ENCODE results near the gene DDTL. TPM values are rescaled to one million over a fixed set of nuclear protein-coding genes. Genes with fewer than 3 reads are reported as not detected.
"Not testable (repeated sequence)": the region's sequence is repeated elsewhere in the genome, so short reads cannot be mapped to it uniquely, and the experiment has no call there.

DDTL gene
- 0.21 and 0.46 TPM in 2 replicates for total RNA-seq (2011; cell fraction: chromatin; rRNA removed; ENCODE audit: low replicate concordance)
- total RNA-seq (2011; cell fraction: nucleolus; rRNA removed) = 0.33 TPM in 1 of 2 replicates, not detected in the other
- total RNA-seq (2011; cell fraction: nucleoplasm; rRNA removed) = 0.37 TPM in 1 of 2 replicates, not detected in the other
- total RNA-seq (2014; rRNA removed) (0.59 and 0.94 TPM in 2 replicates), total RNA-seq (2014; rRNA removed; fragmentation: Illumina TruSeq; extraction: Trizol) (not detected in 2 replicates), total RNA-seq (2015; rRNA removed; fragmentation: Illumina TruSeq; extraction: Trizol) (not detected in 2 replicates), total RNA-seq (2021) (not detected in 2 replicates), polyA plus RNA-seq (2011; rRNA removed) (0.08 and 0.15 TPM in 2 replicates), polyA plus RNA-seq (2014; fragmentation: Illumina TruSeq; extraction: Trizol) (not detected in 2 replicates), polyA plus RNA-seq (2014; fragmentation: Nextera tagmentation; extraction: Ambion mirVana) (1 to 10 TPM in 1 of 2 experiments, under 1 TPM in 1; 0.87 to 1.7 TPM), polyA plus RNA-seq (2014; rRNA removed) (0.05 and 0.30 TPM in 2 replicates), polyA minus RNA-seq (2011; rRNA and poly(A)+ RNA removed) (not detected in 2 replicates), Bru-seq, nascent RNA (percentile 32 among the genes with signal in this experiment), BruChase-seq, experiment 1, labeled RNA remaining after a 2-hour chase (percentile 24 among the genes with signal in this experiment), BruChase-seq, experiment 2, labeled RNA remaining after a 6-hour chase (not detected)
- polyA plus RNA-seq (2011; cell fraction: cytosol; rRNA removed) = not detected in 2 replicates
- polyA plus RNA-seq (2011; cell fraction: nucleus; rRNA removed) = 0.17 and 0.20 TPM in 2 replicates
- 5.1 and 6.3 TPM in 2 replicates for polyA plus RNA-seq (2012)
- not detected in 2 replicates for polyA minus RNA-seq (2011; cell fraction: cytosol; rRNA and poly(A)+ RNA removed)
- not detected in 2 replicates for polyA minus RNA-seq (2011; cell fraction: nucleus; rRNA and poly(A)+ RNA removed)
- long read RNA-seq, experiment 1, partial matches to known transcripts = 0 of 1 reads
- long read RNA-seq, experiment 1, other reads (novel, unspliced or antisense) = 1 of 1 reads
- long read RNA-seq, experiment 2 = 0 reads
- long read RNA-seq, experiment 3, partial matches to known transcripts = 1 of 1 reads
- long read RNA-seq, experiment 3, other reads (novel, unspliced or antisense) = 0 of 1 reads

DNA sequence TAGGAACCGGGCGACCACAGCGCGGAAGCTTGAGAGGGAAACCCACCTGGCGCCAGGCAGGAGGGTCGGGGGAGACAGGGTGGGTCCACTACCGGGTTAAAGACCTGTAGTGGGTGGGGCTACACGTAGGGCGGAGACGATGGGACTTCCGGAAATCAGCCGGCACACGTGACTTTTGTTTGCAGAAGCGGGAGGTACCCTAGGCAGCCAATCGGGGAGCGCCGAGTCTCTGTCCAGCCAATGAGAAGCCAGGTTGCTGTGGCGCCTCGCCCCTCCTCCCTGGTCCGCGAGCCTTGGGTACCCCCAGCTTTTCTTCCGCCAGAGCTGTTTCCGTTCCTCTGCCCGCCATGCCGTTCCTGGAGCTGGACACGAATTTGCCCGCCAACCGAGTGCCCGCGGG, at the start of gene DDTL:
TSS of gene DDTL (plus strand) at position 321 of the 400 bp plus-strand sequence. CDS start at position 348, 27 bp downstream.
- H3K9me3 ChIP-seq (replicated peaks; ENCODE audit: control insufficient read depth, insufficient read depth, low read depth, low read length); H2AFZ ChIP-seq (ENCODE audit: low read depth, low read length); H3K9me1 ChIP-seq (ENCODE audit: control insufficient read depth, insufficient read depth, low read length); DNase-seq (ENCODE audit: extremely low read depth in 1 of 4, low spot score in 3 of 4); H3K4me1 ChIP-seq (replicated peaks in 1 of 2; ENCODE audit: control insufficient read depth in 2 of 2, insufficient read depth in 2 of 2, low read length in 2 of 2); H3K4me2 ChIP-seq (ENCODE audit: insufficient read depth, low read length); CTCF ChIA-PET (ENCODE audit: low intra/inter-chr PET ratio); intact Hi-C loops (cut with micrococcal nuclease); H3K27me3 ChIP-seq (ENCODE audit: control insufficient read depth in 2 of 2, insufficient read depth in 2 of 2, low read length in 2 of 2); BruUV-seq (replicated peaks); H3K4me3 ChIP-seq; H3K27ac ChIP-seq (ENCODE audit: extremely low read depth, low read depth, low read length); H4K20me1 ChIP-seq (replicated peaks; ENCODE audit: control insufficient read depth, insufficient read depth, low read length); H3K9ac ChIP-seq (ENCODE audit: insufficient read depth in 1 of 2, low read depth in 2 of 2, low read length in 2 of 2); POLR2A ChIA-PET: not testable (repeated sequence)
- FAIRE-seq (peak; percentile 99), ATAC-seq (peak; percentile 99)
- in situ Hi-C loops (cut with MboI) = loop anchor here (5.0 to 25.0 kb wide), 2 partner anchors 39 to 546 kb away; no protein-coding TSS in a partner anchor
- Histone ChIP-seq H3K36me3 (ENCODE audit: control insufficient read depth, insufficient read depth, low read length) (peaks cover 25% of the 10 kb centered on the region), H3K79me2 (ENCODE audit: control insufficient read depth, insufficient read depth, low read length) (peaks cover 13% of the 10 kb centered on the region)
- no CpG with 5 or more reads among the region's 30 CpGs for WGBS (ENCODE audit: insufficient coverage, low coverage, missing lambda C conversion rate)

- CTCF ChIA-PET (ENCODE audit: low intra/inter-chr PET ratio) = not testable (repeated sequence)
These were observed 46.4 kb upstream of the DDTL start for GRCh38 chr22:23920267-23920611.

DNA sequence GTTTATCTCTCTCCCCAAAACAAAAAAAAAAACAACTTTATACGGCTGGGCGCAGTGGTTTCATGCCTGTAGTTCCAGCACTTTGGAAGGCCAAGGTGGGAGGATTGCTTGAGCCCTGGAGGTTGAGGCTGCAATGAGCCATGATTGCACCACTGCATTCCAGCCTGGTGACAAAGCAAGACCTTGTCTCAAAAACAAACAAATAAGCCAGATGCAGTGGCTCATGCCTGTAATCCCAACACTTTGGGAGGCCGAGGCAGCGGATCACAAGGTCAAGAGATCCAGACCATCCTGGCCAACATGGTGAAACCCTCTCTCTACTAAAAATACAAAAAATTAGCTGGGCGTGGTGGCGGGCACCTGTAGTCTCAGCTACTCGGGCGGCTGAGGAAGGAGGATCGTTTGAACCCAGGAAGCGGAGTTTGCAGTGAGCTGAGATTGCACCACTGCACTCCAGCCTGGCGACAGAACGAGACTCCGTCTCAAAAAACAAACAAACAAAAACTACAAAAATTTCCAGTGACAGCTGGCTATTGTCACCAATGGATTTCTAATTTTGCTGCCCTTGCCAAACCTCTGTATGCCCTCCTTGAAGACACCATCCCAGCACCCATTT, 45.0 kb upstream of the DDTL start:
- BruUV-seq (replicated peaks); intact Hi-C loops (cut with micrococcal nuclease); H3K4me3 ChIP-seq; H4K20me1 ChIP-seq (replicated peaks; ENCODE audit: control insufficient read depth, insufficient read depth, low read length); H3K9me3 ChIP-seq (replicated peaks; ENCODE audit: control insufficient read depth, insufficient read depth, low read depth, low read length); H3K4me2 ChIP-seq (ENCODE audit: insufficient read depth, low read length); H3K9me1 ChIP-seq (ENCODE audit: control insufficient read depth, insufficient read depth, low read length); H3K27ac ChIP-seq (ENCODE audit: extremely low read depth, low read depth, low read length); in situ Hi-C loops (cut with MboI); H3K4me1 ChIP-seq (replicated peaks in 1 of 2; ENCODE audit: control insufficient read depth in 2 of 2, insufficient read depth in 2 of 2, low read length in 2 of 2); H3K27me3 ChIP-seq (ENCODE audit: control insufficient read depth in 2 of 2, insufficient read depth in 2 of 2, low read length in 2 of 2); H2AFZ ChIP-seq (ENCODE audit: low read depth, low read length); FAIRE-seq; ATAC-seq; DNase-seq (ENCODE audit: extremely low read depth in 1 of 4, low spot score in 3 of 4); H3K79me2 ChIP-seq (ENCODE audit: control insufficient read depth, insufficient read depth, low read length); H3K9ac ChIP-seq (ENCODE audit: insufficient read depth in 1 of 2, low read depth in 2 of 2, low read length in 2 of 2); CTCF ChIA-PET (ENCODE audit: low intra/inter-chr PET ratio): not testable (repeated sequence)
- WGBS (ENCODE audit: insufficient coverage, low coverage, missing lambda C conversion rate) = 97% methylated on average over 7 of the region's 13 CpGs
- H3K36me3 ChIP-seq (ENCODE audit: control insufficient read depth, insufficient read depth, low read length) = peaks cover 46% of the 10 kb centered on the region; the same call in 2 of the 3 replicates
- POLR2A ChIA-PET = interaction anchor here (0.7 kb wide), 1 partner anchor 21 kb away, joined by 3 read pairs; no protein-coding TSS in a partner anchor

More at GRCh38 chr22:23920267-23920611, 46.4 kb upstream of the DDTL start:
- H3K27me3 ChIP-seq (ENCODE audit: control insufficient read depth in 2 of 2, insufficient read depth in 2 of 2, low read length in 2 of 2); H3K9me1 ChIP-seq (ENCODE audit: control insufficient read depth, insufficient read depth, low read length); in situ Hi-C loops (cut with MboI); H3K9ac ChIP-seq (ENCODE audit: insufficient read depth in 1 of 2, low read depth in 2 of 2, low read length in 2 of 2); H3K4me3 ChIP-seq; BruUV-seq (replicated peaks); ATAC-seq; H3K4me1 ChIP-seq (replicated peaks in 1 of 2; ENCODE audit: control insufficient read depth in 2 of 2, insufficient read depth in 2 of 2, low read length in 2 of 2); H2AFZ ChIP-seq (ENCODE audit: low read depth, low read length); POLR2A ChIA-PET; intact Hi-C loops (cut with micrococcal nuclease); FAIRE-seq; H3K9me3 ChIP-seq (replicated peaks; ENCODE audit: control insufficient read depth, insufficient read depth, low read depth, low read length); H3K27ac ChIP-seq (ENCODE audit: extremely low read depth, low read depth, low read length); H3K4me2 ChIP-seq (ENCODE audit: insufficient read depth, low read length); H4K20me1 ChIP-seq (replicated peaks; ENCODE audit: control insufficient read depth, insufficient read depth, low read length); H3K79me2 ChIP-seq (ENCODE audit: control insufficient read depth, insufficient read depth, low read length): not testable (repeated sequence)
- WGBS (ENCODE audit: insufficient coverage, low coverage, missing lambda C conversion rate) = 88% methylated on average over 1 of the region's 1 CpG
- H3K36me3 ChIP-seq (ENCODE audit: control insufficient read depth, insufficient read depth, low read length) = peaks cover 41% of the 10 kb centered on the region; the same call in 2 of the 3 replicates
- peak in 1 of 4 experiments; percentile 0 for DNase-seq (ENCODE audit: extremely low read depth in 1 of 4, low spot score in 3 of 4)
